Coronary artery (tissue), 2 donors: ENCODE results near the gene CRYBG2.
"Not testable (repeated sequence)": the region's sequence is repeated elsewhere in the genome, so short reads cannot be mapped to it uniquely, and the experiment has no call there.

Experiments used
- DNase-seq: peaks from one replicate; pipeline ENCODE4 v3.0.0-alpha.2; 2017; ENCODE audit warnings: low spot score
- H3K27ac ChIP-seq, 2 donors: fragments of 200-600 bp; sonication (generic); one replicate each; pipeline ENCODE4 v1.5.1; 2016 to 2019
- H3K4me3 ChIP-seq: fragments of 200-600 bp; sonication (generic); 2 replicates; pipeline ENCODE4 v1.5.1; 2016; ENCODE audit warnings: mild to moderate bottlenecking, moderate library complexity
- CTCF ChIP-seq: fragments of 200-600 bp; sonication (generic); IDR thresholded peaks from one replicate; pipeline ENCODE4 v1.5.1; 2019; ENCODE audit warnings: antibody characterized with exemption

CRYBG2 gene

GRCh38 chr1:26337625-26338024, 16.3 kb downstream of the CRYBG2 start:
- Histone ChIP-seq H3K27ac (no peak overlapping the region), H3K4me3 (no peak overlapping the region)
- TF ChIP-seq CTCF: no peak
- DNase-seq: no peak

- Histone ChIP-seq H3K27ac (no peak overlapping the region), H3K4me3 (no peak overlapping the region)
- no peak for DNase-seq
- no peak for TF ChIP-seq CTCF
Measured at GRCh38 chr1:26337206-26337535, 16.8 kb downstream of the CRYBG2 start.

GRCh38 chr1:26336477-26337205, 17.3 kb downstream of the CRYBG2 start:
- H3K4me3 ChIP-seq: peak overlapping the region; percentile 68
- no peak for DNase-seq
- TF ChIP-seq CTCF: no peak
- no peak overlapping the region for H3K27ac ChIP-seq

- TF ChIP-seq CTCF: no peak
- no peak overlapping the region for H3K27ac ChIP-seq
- no peak for DNase-seq
- peak overlapping the region; percentile 68 for H3K4me3 ChIP-seq
Measured at GRCh38 chr1:26335774-26336476, 18.0 kb downstream of the CRYBG2 start.

- not testable (repeated sequence) for H3K27ac ChIP-seq, DNase-seq, H3K4me3 ChIP-seq
Measured at GRCh38 chr1:26333312-26333711, 20.6 kb downstream of the CRYBG2 start.

GRCh38 chr1:26330276-26330675, 23.7 kb downstream of the CRYBG2 start:
- DNase-seq: no peak
- no peak for TF ChIP-seq CTCF

GRCh38 chr1:26329380-26329779, 24.6 kb downstream of the CRYBG2 start:
- not testable (repeated sequence) for H3K27ac ChIP-seq, DNase-seq, H3K4me3 ChIP-seq

More at GRCh38 chr1:26330276-26330675, 23.7 kb downstream of the CRYBG2 start:
- Histone ChIP-seq H3K27ac (no peak overlapping the region), H3K4me3 (no peak overlapping the region)

- no peak overlapping the region for H3K27ac ChIP-seq
- no peak for TF ChIP-seq CTCF
- DNase-seq: no peak
- no peak overlapping the region for H3K4me3 ChIP-seq
Measured at GRCh38 chr1:26328597-26328996, 25.3 kb downstream of the CRYBG2 start.
